ENCODE measurements around the gene CTNNA2. TPM values are rescaled to one million over a fixed set of nuclear protein-coding genes. Genes with fewer than 3 reads are reported as not detected.
A peak's percentile ranks its signal among the peaks of the same experiment; 100 is the strongest.

CTNNA2 gene
- total RNA-seq, 1 experiment from 2014 or later: 5.5 TPM

DNA sequence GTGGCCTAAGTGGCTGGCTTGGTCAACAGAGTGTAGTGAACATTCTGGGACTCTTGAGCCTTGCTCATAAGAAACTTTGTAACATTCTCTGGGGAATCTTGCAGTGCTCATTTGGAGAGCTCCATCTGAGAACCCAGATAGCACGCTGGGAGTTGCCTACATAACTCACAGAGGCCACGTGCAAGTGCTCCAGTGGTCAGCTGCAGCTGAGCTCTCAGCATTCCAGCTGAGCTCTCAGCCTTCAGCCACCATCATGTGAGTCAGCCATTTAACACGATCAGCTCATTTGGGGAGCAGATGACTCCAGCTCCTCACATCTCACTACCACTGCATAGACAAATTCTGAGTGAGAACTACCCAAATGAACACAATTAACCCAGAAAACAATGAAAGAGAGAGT, 25.5 kb upstream of the CTNNA2 start:
- Histone ChIP-seq H3K79me1 (ENCODE audit: insufficient read depth, low read depth, low read length, poor library complexity, severe bottlenecking) (no peaks in the 10 kb centered on the region), H3K9ac (ENCODE audit: extremely low read depth, insufficient read length, low read length) (no peak overlapping the region), H4K5ac (ENCODE audit: insufficient read length, low read depth, low read length) (no peak overlapping the region), H3K79me2 (ENCODE audit: insufficient read depth, low read length) (no peaks in the 10 kb centered on the region), H2BK15ac (ENCODE audit: low read depth, low read length) (no peak overlapping the region), H4K8ac (replicated peaks; ENCODE audit: insufficient read length, low read depth, low read length) (no peak overlapping the region), H3K4me2 (ENCODE audit: insufficient read depth, insufficient read length, low read length) (no peak overlapping the region), H3K23me2 (ENCODE audit: insufficient read length, low read depth, low read length, poor library complexity, severe bottlenecking) (no peaks in the 10 kb centered on the region), H3K4me1 (ENCODE audit: insufficient read depth, low read length) (no peaks in the 10 kb centered on the region), H3K27ac (ENCODE audit: insufficient read length, low read depth, low read length) (no peak overlapping the region), H2BK12ac (ENCODE audit: insufficient read length, low read depth, low read length) (no peak overlapping the region), H3K4ac (ENCODE audit: low read depth, low read length) (no peak overlapping the region), H3K23ac (ENCODE audit: insufficient read length, low read depth, low read length) (no peak overlapping the region), H3K9me3 (ENCODE audit: control insufficient read depth, low read depth, low read length) (no peaks in the 10 kb centered on the region), H2AK5ac (ENCODE audit: insufficient read length, low read length) (no peak overlapping the region), H4K91ac (ENCODE audit: insufficient read length, low read depth, low read length) (no peak overlapping the region), H3K27me3 (ENCODE audit: insufficient read depth, low read length) (no peaks in the 10 kb centered on the region), H3K14ac (ENCODE audit: insufficient read depth, low read length) (no peak overlapping the region), H3K56ac (ENCODE audit: insufficient read length, low read depth, low read length) (no peak overlapping the region), H2BK5ac (ENCODE audit: insufficient read length, low read length) (no peak overlapping the region), H2BK20ac (ENCODE audit: low read depth, low read length, poor library complexity, severe bottlenecking) (no peak overlapping the region), H3K18ac (ENCODE audit: insufficient read length, low read depth, low read length) (peak overlapping the region; percentile 17), H2BK120ac (ENCODE audit: low read depth, low read length, poor library complexity, severe bottlenecking) (no peak overlapping the region), H4K20me1 (ENCODE audit: control insufficient read depth, insufficient read depth, insufficient read length) (no peaks in the 10 kb centered on the region), H2AFZ (ENCODE audit: low read length) (no peak overlapping the region), H3T11ph (ENCODE audit: low read length) (no peak overlapping the region)
- H3K4me3 Mint-ChIP-seq: no peak overlapping the region
- TF ChIP-seq, protein P1, sequence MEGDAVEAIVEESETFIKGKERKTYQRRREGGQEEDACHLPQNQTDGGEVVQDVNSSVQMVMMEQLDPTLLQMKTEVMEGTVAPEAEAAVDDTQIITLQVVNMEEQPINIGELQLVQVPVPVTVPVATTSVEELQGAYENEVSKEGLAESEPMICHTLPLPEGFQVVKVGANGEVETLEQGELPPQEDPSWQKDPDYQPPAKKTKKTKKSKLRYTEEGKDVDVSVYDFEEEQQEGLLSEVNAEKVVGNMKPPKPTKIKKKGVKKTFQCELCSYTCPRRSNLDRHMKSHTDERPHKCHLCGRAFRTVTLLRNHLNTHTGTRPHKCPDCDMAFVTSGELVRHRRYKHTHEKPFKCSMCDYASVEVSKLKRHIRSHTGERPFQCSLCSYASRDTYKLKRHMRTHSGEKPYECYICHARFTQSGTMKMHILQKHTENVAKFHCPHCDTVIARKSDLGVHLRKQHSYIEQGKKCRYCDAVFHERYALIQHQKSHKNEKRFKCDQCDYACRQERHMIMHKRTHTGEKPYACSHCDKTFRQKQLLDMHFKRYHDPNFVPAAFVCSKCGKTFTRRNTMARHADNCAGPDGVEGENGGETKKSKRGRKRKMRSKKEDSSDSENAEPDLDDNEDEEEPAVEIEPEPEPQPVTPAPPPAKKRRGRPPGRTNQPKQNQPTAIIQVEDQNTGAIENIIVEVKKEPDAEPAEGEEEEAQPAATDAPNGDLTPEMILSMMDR (conservative IDR thresholded peaks at IDR 0.05): no peak
- no peaks in the 10 kb centered on the region for H3K27me3 Mint-ChIP-seq (ENCODE audit: low read depth)
- H3K9me3 Mint-ChIP-seq: no peaks in the 10 kb centered on the region; a peak in 1 of 5 replicates
- H3K36me3 Mint-ChIP-seq (ENCODE audit: insufficient read depth in 1 of 3, low read depth in 3 of 3): no peaks in the 10 kb centered on the region
- DNase-seq: no peak
- WGBS (ENCODE audit: extremely low coverage, insufficient read length, low lambda C conversion rate): no CpG with 5 or more reads among the region's 3 CpGs
- H3K27ac Mint-ChIP-seq: no peak overlapping the region
- H3K4me1 Mint-ChIP-seq: no peaks in the 10 kb centered on the region

Measured in H9 (cell line).